K562 (cell line): ENCODE measurements around the gene EPX. TPM values are rescaled to one million over a fixed set of nuclear protein-coding genes. Genes with fewer than 3 reads are reported as not detected.

Source experiments
- BHLHE40 ChIP-seq: IDR thresholded peaks from 2 replicates; pipeline ENCODE4 v1.6.1; 2011; ENCODE audit warnings: low read length, improper control_type of control experiment
- CBFB ChIP-seq: sonication (generic); formaldehyde crosslinking; IDR thresholded peaks from 2 replicates; pipeline ENCODE4 v1.4.0; 2020; ENCODE audit warnings: mild to moderate bottlenecking, missing genetic modification reagents
- REST ChIP-seq, 2 experiments: fragments of 450-650 bp; formaldehyde crosslinking in 1 of 2; IDR thresholded peaks; 2 replicates each; pipeline versions ENCODE4 v1.4.0 to v1.6.1; 2014 to 2020; ENCODE audit warnings: mild to moderate bottlenecking in 2 of 2, borderline replicate concordance in 1 of 2, low read depth in 1 of 2
- TEAD1 ChIP-seq, 2 experiments: fragments of 450-650 bp in 1 of 2; sonication (generic) in 1 of 2; formaldehyde crosslinking; IDR thresholded peaks; 2 replicates each; pipeline versions ENCODE4 v1.4.0 to v1.8.0; 2020 to 2022; ENCODE audit warnings: mild to moderate bottlenecking in 2 of 2, missing genetic modification reagents in 1 of 2
- polyA plus RNA-seq, 8 experiments: library from polyadenylated mRNA; depleted of rRNA in 4 of 8; stranded (reverse) in 5 of 8; unstranded in 3 of 8; fragments of >200 nt; fragmentation: Nextera tagmentation in 2 of 8; fragmentation: Illumina TruSeq in 1 of 8; extraction: Ambion mirVana in 2 of 8; extraction: Trizol in 1 of 8; gene quantifications; 2 replicates each; pipeline versions ENCODE4 v1.2.1 to v1.2.3, GENCODE V29; 2011 to 2014; ENCODE audit warnings: inconsistent platforms in 1 of 8, missing spikeins in 1 of 8
- total RNA-seq, 7 experiments: library from RNA; depleted of rRNA in 6 of 7; stranded (reverse); fragments of >200 nt in 6 of 7; fragmentation: Illumina TruSeq in 2 of 7; extraction: Trizol in 2 of 7; gene quantifications; 2 replicates each; pipeline versions ENCODE4 v1.2.1 to v1.2.3, GENCODE V29; 2011 to 2021; ENCODE audit warnings: low replicate concordance in 1 of 7

EPX gene
- total and polyA plus RNA-seq, 9 of the 15 experiments (the other 6 are each of a cell fraction or from before 2014, with no cell fraction given): 0.07 to 0.33 (median 0.19) TPM; not detected in 3

- TF ChIP-seq REST (IDR thresholded peaks at IDR 0.05; ENCODE audit: borderline replicate concordance): peak; percentile 38; the same call in 1 of the 2 replicates
- no peak for TF ChIP-seq REST (CRISPR knock-in tag; IDR thresholded peaks at IDR 0.05; ENCODE audit: low read depth)
- peak in 1 of 2 experiments; percentile 20; a peak in 1 of 4 replicates for TF ChIP-seq TEAD1 (CRISPR knock-in tag; IDR thresholded peaks at IDR 0.05)
- TF ChIP-seq BHLHE40: no peak
- TF ChIP-seq CBFB (CRISPR knock-in tag): 0 out of 2 replicates have a peak, but pooled peaks have one; percentile 28
Observed at GRCh38 chr17:58200024-58200633, 7.6 kb downstream of the EPX start (continued).
